AG09309 (cell line): ENCODE results near the gene PTS.

ENCODE experiments used
- DNase-seq: peaks from one replicate; pipeline ENCODE4 v3.0.0-alpha.2; 2010; ENCODE audit warnings: low read depth
- H3K4me3 ChIP-seq: 2 replicates; pipeline ENCODE4 v1.5.1; 2011; ENCODE audit warnings: mild to moderate bottlenecking, low read depth, low read length, moderate library complexity; ENCODE audit not compliant: control insufficient read depth
- CTCF ChIP-seq: IDR thresholded peaks from 2 replicates; pipeline ENCODE4 v1.5.1; 2011; ENCODE audit warnings: mild to moderate bottlenecking, low read depth, low read length, inconsistent platforms; ENCODE audit not compliant: insufficient read depth, control insufficient read depth; ENCODE audit errors: missing control alignments

PTS gene

GRCh38 chr11:112267188-112267591 lies 41.0 kb downstream of the PTS start:
- H3K4me3 ChIP-seq, result no peak overlapping the region
- no peak for DNase-seq
- TF ChIP-seq CTCF, result no peak

- DNase-seq, result no peak
- no peak for TF ChIP-seq CTCF
- no peak overlapping the region for H3K4me3 ChIP-seq
Measured at GRCh38 chr11:112268406-112268805, 42.2 kb downstream of the PTS start.

DNA sequence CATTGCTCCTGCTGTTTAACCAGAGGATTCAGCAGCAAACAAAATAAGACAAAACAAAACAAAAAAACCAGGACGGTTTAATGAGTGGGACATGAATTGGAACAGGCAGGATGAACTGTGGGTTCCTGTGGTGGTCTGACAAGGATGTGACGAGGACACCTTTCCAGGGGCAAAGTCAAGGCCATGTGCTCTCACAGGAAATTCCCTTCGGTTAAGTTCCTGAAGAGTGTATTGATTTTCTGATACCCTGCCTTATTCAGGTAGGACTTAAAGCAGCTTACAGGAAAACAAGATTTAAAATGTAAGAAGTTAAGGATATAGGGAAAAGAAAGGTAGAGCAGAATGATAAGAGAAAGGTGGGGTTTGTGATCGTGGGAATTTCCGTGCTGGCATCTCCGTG lies 42.9 kb downstream of the PTS start:
- TF ChIP-seq CTCF, result no peak
- no peak for DNase-seq
- no peak overlapping the region for H3K4me3 ChIP-seq

- no peak for TF ChIP-seq CTCF
- no peak overlapping the region for H3K4me3 ChIP-seq
- no peak for DNase-seq
Measured at GRCh38 chr11:112270551-112271180, 44.4 kb downstream of the PTS start.

DNA sequence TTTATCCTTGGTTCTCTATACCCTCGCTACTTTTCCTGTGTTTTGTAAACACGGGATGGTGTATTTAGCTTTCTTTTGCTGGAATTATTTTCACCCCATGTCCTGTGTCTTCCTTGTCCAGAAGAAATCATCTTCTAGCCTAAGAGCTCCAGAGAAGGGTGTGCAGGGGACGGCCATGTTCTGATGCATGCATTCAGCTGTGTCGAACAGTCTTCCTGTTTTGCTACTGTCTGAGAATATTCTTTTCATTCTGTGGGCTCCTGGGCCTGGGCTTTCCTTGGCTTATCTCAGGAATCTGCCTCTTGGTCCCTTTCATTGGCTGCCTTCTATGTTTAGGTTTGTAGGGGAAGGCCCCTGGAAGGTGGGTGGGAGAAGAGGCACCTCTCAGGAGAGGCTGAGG lies 45.0 kb downstream of the PTS start:
- no peak overlapping the region for H3K4me3 ChIP-seq
- no peak for DNase-seq
- no peak for TF ChIP-seq CTCF

GRCh38 chr11:112273066-112273465 lies 46.8 kb downstream of the PTS start:
- DNase-seq, result no peak
- no peak overlapping the region for H3K4me3 ChIP-seq
- no peak for TF ChIP-seq CTCF

DNA sequence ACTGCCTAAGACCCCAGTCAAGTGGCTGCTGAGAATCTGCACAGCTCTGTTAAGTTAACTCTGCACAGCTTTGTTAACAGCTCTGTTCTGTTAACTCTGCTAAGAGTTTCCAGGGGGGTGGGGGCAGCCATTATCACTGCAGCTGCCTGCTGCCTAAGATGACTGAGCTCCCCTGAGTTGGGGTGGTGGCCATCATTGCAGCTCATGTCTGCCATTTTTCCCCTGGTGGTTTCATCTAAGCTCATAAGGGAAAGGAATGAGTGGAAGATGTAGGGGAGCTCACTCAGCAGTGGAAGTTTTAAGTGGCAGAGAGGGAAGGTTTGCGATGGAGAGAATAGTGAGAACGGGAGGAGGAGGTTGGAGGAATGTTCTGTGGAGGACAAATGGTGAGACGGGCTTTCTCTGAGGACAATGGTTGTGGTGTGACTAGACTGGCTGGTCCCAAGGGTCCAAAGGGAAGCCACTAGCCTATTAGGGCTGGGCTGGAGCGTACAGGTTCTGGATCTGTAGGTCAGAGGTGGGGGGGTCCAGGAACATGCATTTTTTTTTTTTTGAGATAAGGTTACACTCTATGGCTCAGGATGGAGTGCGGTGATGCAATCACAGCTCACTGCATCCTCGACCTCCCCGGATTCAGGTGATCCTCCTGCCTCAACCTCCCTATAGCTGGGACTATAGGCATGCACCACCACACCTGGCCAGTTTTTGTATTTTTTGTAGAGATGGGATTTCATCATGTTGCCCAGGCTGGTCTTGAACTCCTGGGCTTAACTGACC lies 48.0 kb downstream of the PTS start:
- DNase-seq, result no peak
- no peak overlapping the region for H3K4me3 ChIP-seq
- no peak for TF ChIP-seq CTCF
